ENCODE measurements around the gene ACO2. TPM values are rescaled to one million over a fixed set of nuclear protein-coding genes. Genes with fewer than 3 reads are reported as not detected.
"Not testable (repeated sequence)": the region's sequence is repeated elsewhere in the genome, so short reads cannot be mapped to it uniquely, and the experiment has no call there.

The ACO2 gene
- total RNA-seq = 64.6 TPM
- polyA plus RNA-seq (ENCODE audit: insufficient read depth in 1 of 8, insufficient read length in 8 of 8, low replicate concordance in 1 of 8) = 100 to 1,000 TPM in 6 of 8 donors, 10 to 100 TPM in 2; 81.8 to 117 (median 105) TPM
- long read RNA-seq, donor 1, transcript ACO2-201 (18 exons, 2,741 nt) = major isoform, 6 of 6 reads
- long read RNA-seq, donor 1, partial matches to known transcripts = 0 of 6 reads
- long read RNA-seq, donor 1, other reads (novel, unspliced or antisense) = 0 of 6 reads
- long read RNA-seq, donor 2, partial matches to known transcripts = 0 of 2 reads
- long read RNA-seq, donor 2, other reads (novel, unspliced or antisense) = 0 of 2 reads
- long read RNA-seq, donor 3, transcript ACO2-201 (18 exons, 2,741 nt) = major isoform, 17 of 39 reads
- long read RNA-seq, donor 3, partial matches to known transcripts = 22 of 39 reads
- long read RNA-seq, donor 3, other reads (novel, unspliced or antisense) = 0 of 39 reads
- long read RNA-seq, donor 4, transcript ACO2-201 (18 exons, 2,741 nt) = major isoform, 9 of 16 reads
- long read RNA-seq, donor 4, partial matches to known transcripts = 7 of 16 reads
- long read RNA-seq, donor 4, other reads (novel, unspliced or antisense) = 0 of 16 reads
- long read RNA-seq, donor 5, transcript ACO2-201 (18 exons, 2,741 nt) = major isoform, 25 of 46 reads
- long read RNA-seq, donor 5, partial matches to known transcripts = 21 of 46 reads
- long read RNA-seq, donor 5, other reads (novel, unspliced or antisense) = 0 of 46 reads
- long read RNA-seq, donor 6, transcript ACO2-201 (18 exons, 2,741 nt) = major isoform, 34 of 46 reads
- long read RNA-seq, donor 6, partial matches to known transcripts = 12 of 46 reads
- long read RNA-seq, donor 6, other reads (novel, unspliced or antisense) = 0 of 46 reads
- long read RNA-seq, donor 7, transcript ACO2-201 (18 exons, 2,741 nt) = major isoform, 11 of 29 reads
- long read RNA-seq, donor 7, partial matches to known transcripts = 17 of 29 reads
- long read RNA-seq, donor 7, other reads (novel, unspliced or antisense) = 0 of 29 reads
- long read RNA-seq, donor 8, transcript ACO2-201 (18 exons, 2,741 nt) = major isoform, 12 of 12 reads
- long read RNA-seq, donor 8, partial matches to known transcripts = 0 of 12 reads
- long read RNA-seq, donor 8, other reads (novel, unspliced or antisense) = 0 of 12 reads
- long read RNA-seq, donor 9, transcript ACO2-201 (18 exons, 2,741 nt) = major isoform, 8 of 8 reads
- long read RNA-seq, donor 9, partial matches to known transcripts = 0 of 8 reads
- long read RNA-seq, donor 9, other reads (novel, unspliced or antisense) = 0 of 8 reads
- long read RNA-seq, donor 10, transcript ACO2-201 (18 exons, 2,741 nt) = major isoform, 20 of 56 reads
- long read RNA-seq, donor 10, partial matches to known transcripts = 36 of 56 reads
- long read RNA-seq, donor 10, other reads (novel, unspliced or antisense) = 0 of 56 reads
- long read RNA-seq, donor 11, transcript ACO2-201 (18 exons, 2,741 nt) = major isoform, 17 of 17 reads
- long read RNA-seq, donor 11, partial matches to known transcripts = 0 of 17 reads
- long read RNA-seq, donor 11, other reads (novel, unspliced or antisense) = 0 of 17 reads

DNA sequence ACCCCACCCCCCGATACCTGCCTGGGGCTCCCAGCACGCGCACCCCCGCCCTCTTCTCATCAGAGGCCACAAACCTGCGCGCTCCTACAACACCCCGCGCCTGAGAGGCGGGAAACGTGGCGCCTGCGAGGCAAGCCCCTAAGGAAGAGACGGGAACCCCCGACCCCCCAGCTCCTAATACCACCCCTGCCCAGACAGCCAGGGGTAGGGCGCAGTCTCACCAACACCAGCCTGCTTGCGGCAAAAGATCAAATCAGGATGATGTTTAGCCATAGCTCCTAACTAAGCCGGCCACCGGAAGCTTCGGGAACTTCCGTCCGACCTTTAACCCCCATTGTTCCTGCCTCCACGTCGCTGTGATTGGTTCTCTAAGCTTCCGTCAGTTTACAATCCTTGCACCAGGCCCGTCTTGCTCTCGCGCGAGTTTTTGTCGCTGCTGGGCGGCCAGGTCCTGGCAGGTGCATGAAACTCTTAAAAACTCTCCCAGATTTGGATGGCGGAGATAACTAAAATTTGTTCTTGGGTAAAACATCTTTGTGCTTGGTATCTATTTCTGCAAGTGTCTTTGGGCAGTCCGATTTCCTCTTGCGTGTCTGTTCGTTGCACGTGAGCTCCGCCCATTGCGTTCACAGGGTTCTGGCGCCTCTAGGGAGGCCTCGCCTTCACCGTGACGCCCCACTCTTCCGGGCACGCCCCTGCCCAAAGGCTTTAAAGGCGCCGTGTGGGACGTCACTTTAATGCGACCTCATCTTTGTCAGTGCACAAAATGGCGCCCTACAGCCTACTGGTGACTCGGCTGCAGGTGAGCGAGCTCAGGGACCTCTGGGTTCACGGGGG is at the start of gene ACO2, which contains the start of gene PHF5A:
Gene ACO2, plus strand, starts transcription at position 737 of the 837 bp plus-strand sequence. Its CDS starts 30 bp downstream, at position 767.
Gene PHF5A, minus strand, starts transcription at position 312 of the 837 bp plus-strand sequence. Its CDS starts 39 bp downstream, at position 273.
- Histone ChIP-seq H3K4me3 (ENCODE audit: low read length) (peak within 1 kb of the TSS; percentile 99), H3K4me1 (ENCODE audit: control insufficient read depth, insufficient read depth, low read length) (peaks cover 15% of the 10 kb centered on the region), H3K27me3 (ENCODE audit: control insufficient read depth, insufficient read depth, low read length) (no peaks in the 10 kb centered on the region), H3K9me3 (replicated peaks; ENCODE audit: control insufficient read depth, low read depth, low read length) (no peaks in the 10 kb centered on the region), H3K36me3 (ENCODE audit: control insufficient read depth, insufficient read depth, low read length) (peaks cover 50% of the 10 kb centered on the region), H3K27ac (ENCODE audit: low read length) (peak within 1 kb of the TSS; percentile 97)
- DNase-seq = peak; percentile 99
- WGBS (ENCODE audit: insufficient coverage) = 0% methylated on average over 42 of the region's 51 CpGs

DNA sequence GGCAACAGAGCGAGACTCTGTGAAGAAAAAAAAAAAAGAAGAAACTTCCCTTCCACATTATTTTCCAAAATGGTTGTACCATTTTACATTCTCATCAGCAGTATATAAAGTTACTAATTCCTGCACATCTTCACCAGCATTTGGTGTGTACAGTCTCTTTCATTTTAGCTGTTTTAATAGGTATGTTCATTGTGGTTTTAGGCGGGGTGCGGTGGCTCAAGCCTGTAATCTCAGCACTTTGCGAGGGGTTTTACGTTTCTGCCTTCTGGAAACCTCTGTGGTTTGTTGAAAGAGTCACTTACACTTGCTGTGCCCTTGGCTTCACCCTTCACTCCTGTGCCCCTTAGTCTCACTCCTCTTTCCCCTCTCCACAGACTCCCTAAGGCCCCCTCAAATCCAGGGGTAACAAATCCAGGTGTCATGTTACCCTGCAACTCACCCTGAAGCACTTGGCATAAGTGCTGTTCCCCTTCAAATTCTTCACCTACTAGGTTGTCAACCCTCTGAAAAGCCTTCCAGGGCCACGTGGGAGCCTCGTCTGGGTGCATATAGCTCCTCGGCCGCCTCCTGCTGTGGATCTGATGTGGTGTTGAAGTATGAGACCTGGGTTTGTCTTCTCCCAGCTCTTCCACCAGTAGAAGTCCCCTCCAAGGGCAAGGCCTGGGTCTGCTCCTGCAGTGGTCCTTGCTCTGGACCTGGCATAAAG is 43.1 kb upstream of the ACO2 start:
- H3K9me3 ChIP-seq (replicated peaks; ENCODE audit: control insufficient read depth, low read depth, low read length) = no peaks in the 10 kb centered on the region
- no peak overlapping the region for H3K4me3 ChIP-seq (ENCODE audit: low read length)
- no peaks in the 10 kb centered on the region for H3K4me1 ChIP-seq (ENCODE audit: control insufficient read depth, insufficient read depth, low read length)
- H3K36me3 ChIP-seq (ENCODE audit: control insufficient read depth, insufficient read depth, low read length) = peaks cover 28% of the 10 kb centered on the region
- no peak overlapping the region for H3K27ac ChIP-seq (ENCODE audit: low read length)
- no peaks in the 10 kb centered on the region for H3K27me3 ChIP-seq (ENCODE audit: control insufficient read depth, insufficient read depth, low read length)
- 86% methylated on average over 2 of the region's 9 CpGs for WGBS (ENCODE audit: insufficient coverage)
- DNase-seq = no peak

DNA sequence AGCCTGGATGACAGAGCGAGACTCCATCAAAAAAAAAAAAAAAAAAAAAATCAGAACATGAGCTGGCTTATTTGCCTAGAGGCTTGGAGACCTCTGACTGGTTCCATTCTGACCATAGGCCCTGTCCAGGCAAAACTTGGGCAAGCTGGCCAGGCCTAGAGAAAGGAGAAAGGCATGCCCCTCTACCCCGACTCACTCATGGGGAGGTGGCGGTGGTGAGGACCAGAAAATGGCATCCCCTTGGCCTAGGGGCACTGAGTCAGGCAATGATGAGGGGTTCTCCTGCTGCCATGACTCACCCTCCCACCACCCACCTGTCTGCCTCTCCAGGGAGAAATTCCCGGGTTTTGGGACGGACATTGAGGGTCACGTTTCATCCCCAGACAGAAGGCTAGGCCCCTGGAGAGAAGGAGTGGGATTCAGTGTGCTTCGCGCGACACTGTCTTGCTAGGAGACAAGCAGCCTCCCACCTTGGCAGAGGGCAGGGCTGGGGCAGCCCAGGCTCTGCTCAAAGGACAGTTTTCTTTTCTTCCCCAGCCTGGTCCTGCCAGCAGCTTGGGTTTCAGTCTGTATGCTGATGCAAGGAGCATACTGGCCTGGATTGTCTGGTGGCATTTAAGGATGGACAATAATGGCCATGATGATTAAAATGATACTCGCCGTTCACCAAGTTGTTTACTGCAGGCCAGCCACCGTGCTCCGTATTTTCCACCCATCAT is 39.5 kb upstream of the ACO2 start:
- H3K9me3 ChIP-seq (replicated peaks; ENCODE audit: control insufficient read depth, low read depth, low read length) = no peaks in the 10 kb centered on the region
- 74% methylated on average over 6 of the region's 13 CpGs for WGBS (ENCODE audit: insufficient coverage)
- H3K27me3 ChIP-seq (ENCODE audit: control insufficient read depth, insufficient read depth, low read length) = no peaks in the 10 kb centered on the region
- H3K36me3 ChIP-seq (ENCODE audit: control insufficient read depth, insufficient read depth, low read length) = peaks cover 33% of the 10 kb centered on the region
- H3K27ac ChIP-seq (ENCODE audit: low read length) = no peak overlapping the region
- no peak for DNase-seq
- no peak overlapping the region for H3K4me3 ChIP-seq (ENCODE audit: low read length)
- no peaks in the 10 kb centered on the region for H3K4me1 ChIP-seq (ENCODE audit: control insufficient read depth, insufficient read depth, low read length)

DNA sequence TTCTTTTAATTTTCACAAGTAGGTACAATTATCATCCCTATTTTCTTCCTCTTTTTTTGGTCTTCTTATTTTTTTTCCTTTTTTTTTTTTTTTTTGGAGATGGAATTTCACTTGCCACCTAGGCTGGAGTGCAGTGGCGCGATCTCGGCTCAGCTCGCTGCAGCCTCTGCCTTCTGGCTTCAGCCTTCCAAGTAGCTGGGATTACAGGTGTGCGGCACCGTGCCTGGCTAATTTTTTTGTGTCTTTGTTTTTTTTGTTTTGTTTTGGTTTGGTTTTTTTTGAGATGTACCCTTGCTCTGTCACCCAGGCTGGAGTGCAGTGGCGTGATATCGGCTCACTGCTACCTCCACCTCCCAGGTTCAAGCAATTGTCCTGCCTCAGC is 39.0 kb upstream of the ACO2 start:
- H3K9me3 ChIP-seq (replicated peaks; ENCODE audit: control insufficient read depth, low read depth, low read length) = no peaks in the 10 kb centered on the region
- peaks cover 36% of the 10 kb centered on the region for H3K36me3 ChIP-seq (ENCODE audit: control insufficient read depth, insufficient read depth, low read length)
- H3K27ac ChIP-seq (ENCODE audit: low read length) = no peak overlapping the region
- no peaks in the 10 kb centered on the region for H3K4me1 ChIP-seq (ENCODE audit: control insufficient read depth, insufficient read depth, low read length)
- DNase-seq = no peak
- no peaks in the 10 kb centered on the region for H3K27me3 ChIP-seq (ENCODE audit: control insufficient read depth, insufficient read depth, low read length)
- H3K4me3 ChIP-seq (ENCODE audit: low read length) = no peak overlapping the region
- WGBS (ENCODE audit: insufficient coverage) = 96% methylated on average over 4 of the region's 8 CpGs

DNA sequence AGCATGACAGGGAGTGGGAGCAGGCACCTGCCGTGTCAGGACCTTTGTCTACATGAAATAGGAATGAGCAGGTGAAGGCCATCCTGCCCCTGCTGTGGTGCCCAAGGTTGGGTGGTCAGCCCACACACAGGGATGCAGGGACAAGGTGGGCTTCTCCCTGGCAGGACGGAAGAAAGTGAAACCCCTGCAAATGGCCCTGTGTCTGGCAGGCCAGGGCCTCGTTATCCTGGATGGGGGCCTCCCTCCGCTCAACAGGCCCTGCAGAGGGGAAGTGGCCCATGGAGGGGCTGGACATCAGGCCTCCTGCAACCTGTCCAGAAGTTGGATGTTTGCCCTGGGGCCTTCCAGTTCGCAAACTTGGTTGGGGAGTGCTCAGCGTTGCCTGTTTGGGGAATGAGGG is 37.3 kb upstream of the ACO2 start:
- H3K9me3 ChIP-seq (replicated peaks; ENCODE audit: control insufficient read depth, low read depth, low read length) = no peaks in the 10 kb centered on the region
- peaks cover 44% of the 10 kb centered on the region for H3K36me3 ChIP-seq (ENCODE audit: control insufficient read depth, insufficient read depth, low read length)
- no peaks in the 10 kb centered on the region for H3K27me3 ChIP-seq (ENCODE audit: control insufficient read depth, insufficient read depth, low read length)
- WGBS (ENCODE audit: insufficient coverage) = 54% methylated on average over 4 of the region's 6 CpGs
- H3K27ac ChIP-seq (ENCODE audit: low read length) = no peak overlapping the region
- DNase-seq = no peak
- no peaks in the 10 kb centered on the region for H3K4me1 ChIP-seq (ENCODE audit: control insufficient read depth, insufficient read depth, low read length)
- no peak overlapping the region for H3K4me3 ChIP-seq (ENCODE audit: low read length)

DNA sequence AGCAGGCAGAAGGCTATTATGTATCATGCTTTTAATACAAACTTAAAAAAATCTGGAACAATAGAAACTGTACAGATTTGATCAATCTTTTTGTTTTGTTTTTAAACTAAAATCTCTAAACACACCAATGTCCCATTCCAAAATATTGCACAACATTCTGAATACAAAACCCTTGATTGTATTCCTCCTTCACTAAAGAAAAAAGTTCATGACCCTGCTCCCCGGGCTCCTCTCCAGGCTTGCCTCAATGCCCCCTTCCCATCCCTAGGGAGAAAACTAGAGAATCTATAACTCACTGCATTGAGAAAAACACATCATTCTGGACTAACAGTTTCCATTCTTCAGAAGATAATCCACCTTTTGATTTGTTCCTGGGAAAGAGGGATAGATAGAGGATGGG is 35.4 kb upstream of the ACO2 start:
- not testable (repeated sequence) for H3K4me1 ChIP-seq (ENCODE audit: control insufficient read depth, insufficient read depth, low read length); H3K9me3 ChIP-seq (replicated peaks; ENCODE audit: control insufficient read depth, low read depth, low read length); H3K27me3 ChIP-seq (ENCODE audit: control insufficient read depth, insufficient read depth, low read length); H3K4me3 ChIP-seq (ENCODE audit: low read length); DNase-seq; H3K27ac ChIP-seq (ENCODE audit: low read length)
- WGBS (ENCODE audit: insufficient coverage) = no CpG with 5 or more reads among the region's 1 CpG
- peaks cover 51% of the 10 kb centered on the region for H3K36me3 ChIP-seq (ENCODE audit: control insufficient read depth, insufficient read depth, low read length)

DNA sequence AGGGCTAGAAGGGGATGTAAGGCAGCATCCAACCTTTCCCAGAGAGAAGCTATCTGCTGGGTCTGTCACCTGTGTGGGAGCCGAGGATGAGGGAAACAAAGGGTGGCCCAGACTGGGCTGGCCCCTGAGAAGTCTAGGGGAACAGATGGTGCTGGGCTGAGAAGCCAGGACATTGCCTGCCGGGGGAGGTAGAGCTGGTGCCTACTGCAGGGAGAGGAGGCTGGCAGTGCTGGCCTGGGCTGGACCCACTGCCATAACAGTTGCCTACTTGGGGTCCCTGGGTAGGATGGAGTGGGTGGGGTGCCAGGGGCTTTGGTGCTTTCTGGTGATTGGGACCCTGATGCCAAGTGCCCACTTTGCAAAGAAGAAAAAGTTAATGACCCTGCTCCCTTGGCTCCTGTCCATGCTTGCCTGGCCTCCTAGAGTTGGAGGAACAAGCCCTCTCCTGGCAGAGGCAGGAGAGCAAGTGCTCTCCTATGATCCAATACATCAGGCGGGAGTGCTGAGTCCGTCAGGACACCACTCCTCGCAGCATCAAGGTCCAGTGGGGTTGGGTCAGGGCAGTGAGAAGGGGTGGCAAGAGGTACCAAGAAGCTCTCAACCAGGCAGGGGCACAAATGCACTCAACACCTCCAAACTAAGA is 34.4 kb upstream of the ACO2 start:
- not testable (repeated sequence) for H3K4me1 ChIP-seq (ENCODE audit: control insufficient read depth, insufficient read depth, low read length); H3K9me3 ChIP-seq (replicated peaks; ENCODE audit: control insufficient read depth, low read depth, low read length); H3K4me3 ChIP-seq (ENCODE audit: low read length); DNase-seq; H3K27me3 ChIP-seq (ENCODE audit: control insufficient read depth, insufficient read depth, low read length); H3K27ac ChIP-seq (ENCODE audit: low read length)
- peaks cover 58% of the 10 kb centered on the region for H3K36me3 ChIP-seq (ENCODE audit: control insufficient read depth, insufficient read depth, low read length)
- no CpG with 5 or more reads among the region's 5 CpGs for WGBS (ENCODE audit: insufficient coverage)

DNA sequence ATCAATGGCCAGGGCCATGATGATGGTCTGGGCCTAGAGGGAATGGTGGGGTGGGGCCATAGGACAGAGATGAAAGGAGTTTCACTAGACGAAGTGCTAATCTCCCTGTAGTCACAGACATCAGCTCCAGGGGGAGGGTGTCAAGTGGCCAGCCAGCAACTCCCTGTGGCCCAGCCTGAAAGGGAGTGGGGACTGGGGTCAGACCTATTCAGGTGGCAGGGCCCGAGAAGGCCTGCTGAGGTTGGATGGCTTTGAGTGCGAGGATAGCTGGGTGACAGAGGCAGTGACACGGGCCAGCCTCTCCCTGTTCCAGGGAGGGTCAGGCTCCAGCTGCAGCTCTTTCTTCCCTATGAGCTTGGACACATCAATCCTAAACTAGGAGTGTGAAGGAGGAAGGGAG is 33.4 kb upstream of the ACO2 start:
- no peaks in the 10 kb centered on the region for H3K9me3 ChIP-seq (replicated peaks; ENCODE audit: control insufficient read depth, low read depth, low read length)
- 43% methylated on average over 1 of the region's 4 CpGs for WGBS (ENCODE audit: insufficient coverage)
- H3K27me3 ChIP-seq (ENCODE audit: control insufficient read depth, insufficient read depth, low read length) = no peaks in the 10 kb centered on the region
- H3K4me3 ChIP-seq (ENCODE audit: low read length) = no peak overlapping the region
- H3K4me1 ChIP-seq (ENCODE audit: control insufficient read depth, insufficient read depth, low read length) = peaks cover 5% of the 10 kb centered on the region
- H3K36me3 ChIP-seq (ENCODE audit: control insufficient read depth, insufficient read depth, low read length) = peaks cover 62% of the 10 kb centered on the region
- no peak for DNase-seq
- H3K27ac ChIP-seq (ENCODE audit: low read length) = no peak overlapping the region
